ENCODE results near the gene NAIF1. TPM values are rescaled to one million over a fixed set of nuclear protein-coding genes. Genes with fewer than 3 reads are reported as not detected.

NAIF1 gene
- total and polyA plus RNA-seq, 10 of the 15 experiments (the other 5 are each of a cell fraction or from before 2014, with no cell fraction given): 2.4 to 14.2 (median 7.1) TPM

DNA sequence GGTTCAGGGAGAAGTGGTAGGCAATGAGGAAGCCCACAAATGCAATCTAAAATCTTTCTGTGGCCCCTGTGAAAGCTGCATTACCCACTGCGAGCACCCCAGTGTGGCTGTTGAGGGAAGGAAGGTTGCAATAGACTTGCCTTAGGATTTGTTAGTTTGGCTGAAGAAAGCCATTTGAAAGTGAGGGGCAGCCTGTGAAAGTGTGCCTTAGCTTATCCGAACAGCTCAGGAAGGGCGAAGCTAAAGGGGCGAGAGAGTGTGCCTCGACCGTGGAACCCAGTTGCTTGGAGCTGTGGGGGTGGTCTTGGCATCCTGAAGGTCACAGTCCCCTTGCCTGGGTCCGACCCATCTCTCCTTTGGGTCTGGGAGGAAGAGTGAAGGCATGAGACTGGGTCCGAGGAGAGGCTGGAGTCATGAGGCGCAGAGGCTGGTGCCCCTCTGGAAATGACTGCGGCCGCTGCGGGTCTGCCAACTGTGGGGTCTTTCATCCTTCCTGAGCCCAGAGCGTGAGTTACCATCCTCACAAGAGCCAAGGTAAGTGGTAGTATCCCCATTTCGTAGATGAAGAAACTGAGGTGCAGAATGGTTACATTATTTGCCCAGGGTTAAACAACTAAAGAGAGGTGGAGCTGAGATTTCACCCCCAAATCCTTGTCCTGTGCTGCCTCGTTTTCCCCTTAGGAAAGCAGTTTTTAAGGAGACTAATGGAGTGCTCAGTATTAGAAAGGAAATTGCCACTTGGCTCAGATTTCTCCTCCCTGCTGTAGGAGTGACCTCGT lies 25.3 kb upstream of the NAIF1 start:
- RAD21 ChIA-PET (ENCODE audit: unreplicated experiment): interaction anchor here (1.2 to 1.3 kb wide), 2 partner anchors 24 to 58 kb away, joined by 3 read pairs; partner anchors contain the start of gene SLC25A25
- no peak for DNase-seq (ENCODE audit: low read depth, low spot score)
- TF ChIP-seq YY1 (IDR thresholded peaks at IDR 0.05; ENCODE audit: low read depth, low read length) (no peak), RCOR1 (conservative IDR thresholded peaks at IDR 0.05; ENCODE audit: low read depth, low read length) (no peak), ZZZ3 (IDR thresholded peaks at IDR 0.05; ENCODE audit: control insufficient read depth, insufficient read length, low read depth) (no peak), MTA2 (IDR thresholded peaks at IDR 0.05; ENCODE audit: low read depth) (no peak), NFYA (IDR thresholded peaks at IDR 0.05; ENCODE audit: borderline replicate concordance, low read depth, low read length) (no peak), TBL1XR1 (IDR thresholded peaks at IDR 0.05; ENCODE audit: low read depth, low read length) (no peak), ZNF24 (IDR thresholded peaks at IDR 0.05) (no peak), HDAC2 (IDR thresholded peaks at IDR 0.05) (no peak), KAT2A (conservative IDR thresholded peaks at IDR 0.05; ENCODE audit: control insufficient read depth, low read depth, low read length) (no peak), RB1 (IDR thresholded peaks at IDR 0.05; ENCODE audit: borderline replicate concordance) (no peak), DPF2 (IDR thresholded peaks at IDR 0.05) (no peak), MEF2A (IDR thresholded peaks at IDR 0.05; ENCODE audit: insufficient read depth, low read depth, low read length) (no peak)
- TF ChIP-seq, protein P1, sequence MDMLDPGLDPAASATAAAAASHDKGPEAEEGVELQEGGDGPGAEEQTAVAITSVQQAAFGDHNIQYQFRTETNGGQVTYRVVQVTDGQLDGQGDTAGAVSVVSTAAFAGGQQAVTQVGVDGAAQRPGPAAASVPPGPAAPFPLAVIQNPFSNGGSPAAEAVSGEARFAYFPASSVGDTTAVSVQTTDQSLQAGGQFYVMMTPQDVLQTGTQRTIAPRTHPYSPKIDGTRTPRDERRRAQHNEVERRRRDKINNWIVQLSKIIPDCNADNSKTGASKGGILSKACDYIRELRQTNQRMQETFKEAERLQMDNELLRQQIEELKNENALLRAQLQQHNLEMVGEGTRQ (IDR thresholded peaks at IDR 0.05; ENCODE audit: borderline replicate concordance, low read depth, low read length): no peak
- TF ChIP-seq, protein P2, sequence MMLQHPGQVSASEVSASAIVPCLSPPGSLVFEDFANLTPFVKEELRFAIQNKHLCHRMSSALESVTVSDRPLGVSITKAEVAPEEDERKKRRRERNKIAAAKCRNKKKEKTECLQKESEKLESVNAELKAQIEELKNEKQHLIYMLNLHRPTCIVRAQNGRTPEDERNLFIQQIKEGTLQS (IDR thresholded peaks at IDR 0.05; ENCODE audit: borderline replicate concordance, extremely low read depth, low read depth, low read length): no peak
- TF ChIP-seq, protein P3, sequence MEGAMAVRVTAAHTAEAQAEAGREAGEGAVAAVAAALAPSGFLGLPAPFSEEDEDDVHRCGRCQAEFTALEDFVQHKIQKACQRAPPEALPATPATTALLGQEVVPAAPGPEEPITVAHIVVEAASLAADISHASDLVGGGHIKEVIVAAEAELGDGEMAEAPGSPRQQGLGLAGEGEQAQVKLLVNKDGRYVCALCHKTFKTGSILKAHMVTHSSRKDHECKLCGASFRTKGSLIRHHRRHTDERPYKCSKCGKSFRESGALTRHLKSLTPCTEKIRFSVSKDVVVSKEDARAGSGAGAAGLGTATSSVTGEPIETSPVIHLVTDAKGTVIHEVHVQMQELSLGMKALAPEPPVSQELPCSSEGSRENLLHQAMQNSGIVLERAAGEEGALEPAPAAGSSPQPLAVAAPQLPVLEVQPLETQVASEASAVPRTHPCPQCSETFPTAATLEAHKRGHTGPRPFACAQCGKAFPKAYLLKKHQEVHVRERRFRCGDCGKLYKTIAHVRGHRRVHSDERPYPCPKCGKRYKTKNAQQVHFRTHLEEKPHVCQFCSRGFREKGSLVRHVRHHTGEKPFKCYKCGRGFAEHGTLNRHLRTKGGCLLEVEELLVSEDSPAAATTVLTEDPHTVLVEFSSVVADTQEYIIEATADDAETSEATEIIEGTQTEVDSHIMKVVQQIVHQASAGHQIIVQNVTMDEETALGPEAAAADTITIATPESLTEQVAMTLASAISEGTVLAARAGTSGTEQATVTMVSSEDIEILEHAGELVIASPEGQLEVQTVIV (IDR thresholded peaks at IDR 0.05; ENCODE audit: borderline replicate concordance, partially characterized antibody): no peak
- Histone ChIP-seq H3K79me2 (ENCODE audit: control insufficient read depth, insufficient read depth, low read length) (peaks cover 32% of the 10 kb centered on the region), H3K27me3 (replicated peaks in 1 of 2; ENCODE audit: control insufficient read depth in 2 of 2, insufficient read depth in 2 of 2, low read length in 1 of 2) (no peaks in the 10 kb centered on the region), H3K9ac (ENCODE audit: control insufficient read depth, insufficient read depth, low read length) (no peak overlapping the region), H3K36me3 (ENCODE audit: control insufficient read depth in 2 of 2, insufficient read depth in 2 of 2, low read length in 1 of 2) (peaks cover 8 to 10% of the 10 kb centered on the region in 2 experiments; a peak in 3 of 4 replicates), H3K9me3 (replicated peaks; ENCODE audit: control insufficient read depth, insufficient read depth, low read length) (no peaks in the 10 kb centered on the region), H3K4me2 (ENCODE audit: control insufficient read depth, insufficient read depth) (no peak overlapping the region), H3K27ac (ENCODE audit: control insufficient read depth, insufficient read depth) (no peak overlapping the region), H4K20me1 (ENCODE audit: control insufficient read depth, insufficient read depth) (peaks cover 3% of the 10 kb centered on the region; the same call in 1 of the 2 replicates), H2AFZ (ENCODE audit: control insufficient read depth, low read depth, low read length) (no peak overlapping the region), H3K4me3 (no peak overlapping the region), H3K4me1 (ENCODE audit: control insufficient read depth, insufficient read depth, low read length) (peaks cover 25% of the 10 kb centered on the region)
- POLR2A ChIA-PET: interaction anchor here (0.6 to 2.7 kb wide), 8 partner anchors 12 to 506 kb away, joined by 3 to 12 read pairs (median 4); partner anchors contain the start of genes NAIF1 and SLC25A25
- no peak for ATAC-seq
- intact Hi-C loops (cut with micrococcal nuclease; ENCODE audit: unreplicated experiment) (no loop called here), in situ Hi-C loops (cut with MboI) (no loop called here)
- CTCF ChIA-PET: interaction anchor here (0.5 to 2.5 kb wide), 11 partner anchors 10 to 595 kb away, joined by 3 to 17 read pairs (median 4); partner anchors contain the start of genes NAIF1 and SLC25A25
- no TSS peak for BruUV-seq (replicated peaks)
- WGBS (ENCODE audit: insufficient coverage, insufficient replicate concordance, low lambda C conversion rate, missing lambda C conversion rate): 95% methylated on average over 15 of the region's 16 CpGs
- no peak for FAIRE-seq
- SMC1A ChIA-PET (ENCODE audit: uncharacterized antibody, unreplicated experiment): interaction anchor here (0.6 to 3.5 kb wide), 7 partner anchors 7 to 137 kb away, joined by 3 to 21 read pairs (median 6); no protein-coding TSS in a partner anchor
